DND-41 (cell line): ENCODE results near the gene CYP2W1.

Experiments used
- ATAC-seq: fragments of 200-7000 bp; cut with Tn5 transposase; 3 replicates; pipeline ENCODE4 v1.9.1; 2021; ENCODE audit warnings: low read depth; ENCODE audit not compliant: insufficient read depth
- DNase-seq: peaks from one replicate; pipeline ENCODE4 v3.0.0-alpha.2; 2020
- H2AFZ ChIP-seq: 2 replicates; pipeline ENCODE4 v1.6.0; 2012; ENCODE audit warnings: low read depth, low read length
- H3K27ac ChIP-seq: 2 replicates; pipeline ENCODE4 v1.5.1; 2012; ENCODE audit warnings: low read length, inconsistent platforms
- H3K27me3 ChIP-seq: fragments of 200-600 bp; sonication (generic); 2 replicates; pipeline ENCODE4 v1.6.0; 2012; ENCODE audit warnings: low read length, mild to moderate bottlenecking, inconsistent platforms; ENCODE audit not compliant: insufficient read depth, poor library complexity
- H3K36me3 ChIP-seq: 2 replicates; pipeline ENCODE4 v1.5.1; 2012; ENCODE audit warnings: low read length, inconsistent platforms; ENCODE audit not compliant: insufficient read depth
- H3K4me1 ChIP-seq: 2 replicates; pipeline ENCODE4 v1.5.1; 2012; ENCODE audit warnings: mild to moderate bottlenecking, low read length; ENCODE audit not compliant: insufficient read depth
- H3K4me2 ChIP-seq: 2 replicates; pipeline ENCODE4 v1.6.0; 2012; ENCODE audit warnings: mild to moderate bottlenecking, moderate library complexity, low read length, inconsistent platforms; ENCODE audit not compliant: insufficient read depth
- H3K4me3 ChIP-seq, 2 experiments: fragments of 200-600 bp in 1 of 2; shearing (Covaris generic) in 1 of 2; 2 replicates each; pipeline ENCODE4 v1.5.1; 2012 to 2016; ENCODE audit warnings: inconsistent platforms in 2 of 2, low read length in 2 of 2, mild to moderate bottlenecking in 2 of 2, low read depth in 1 of 2, moderate library complexity in 1 of 2
- H3K79me2 ChIP-seq: 2 replicates; pipeline ENCODE4 v1.6.0; 2012; ENCODE audit warnings: low read length, inconsistent platforms; ENCODE audit not compliant: insufficient read depth
- H3K9ac ChIP-seq: 2 replicates; pipeline ENCODE4 v1.6.0; 2012; ENCODE audit warnings: low read depth, mild to moderate bottlenecking, inconsistent platforms, low read length, moderate library complexity
- H3K9me3 ChIP-seq: 2 replicates; pipeline ENCODE4 v1.5.1; 2012; ENCODE audit warnings: low read length, moderate library complexity, mild to moderate bottlenecking, inconsistent platforms; ENCODE audit not compliant: insufficient read depth, severe bottlenecking
- H4K20me1 ChIP-seq: 2 replicates; pipeline ENCODE4 v1.6.0; 2012; ENCODE audit warnings: low read length; ENCODE audit not compliant: insufficient read depth
- CTCF ChIP-seq: IDR thresholded peaks from 2 replicates; pipeline ENCODE4 v1.5.1; 2012; ENCODE audit warnings: borderline replicate concordance, low read length, moderate library complexity, mild to moderate bottlenecking; ENCODE audit not compliant: poor library complexity, severe bottlenecking; ENCODE audit errors: extremely low read depth
- EZH2 ChIP-seq: IDR thresholded peaks from 3 replicates; pipeline ENCODE4 v1.6.1; 2012; ENCODE audit warnings: borderline replicate concordance, low read depth, mild to moderate bottlenecking, moderate library complexity, low read length, inconsistent platforms; ENCODE audit not compliant: severe bottlenecking

The CYP2W1 gene

GRCh38 chr7:1013581-1013980 lies 30.6 kb downstream of the CYP2W1 start:
- H3K9ac ChIP-seq: no peak overlapping the region
- no peak overlapping the region for H3K27ac ChIP-seq

GRCh38 chr7:1014681-1015080 lies 31.7 kb downstream of the CYP2W1 start:
- TF ChIP-seq CTCF (no peak), EZH2 (no peak)
- no peaks in the 10 kb centered on the region for H3K79me2 ChIP-seq
- no peak overlapping the region for H3K4me2 ChIP-seq
- no peaks in the 10 kb centered on the region for H3K4me1 ChIP-seq
- no peaks in the 10 kb centered on the region for H3K36me3 ChIP-seq
- peaks cover 20% of the 10 kb centered on the region for H4K20me1 ChIP-seq
- H2AFZ ChIP-seq: no peak overlapping the region
- H3K4me3 ChIP-seq: no peak overlapping the region
- H3K9ac ChIP-seq: no peak overlapping the region
- H3K27me3 ChIP-seq: no peaks in the 10 kb centered on the region
- H3K27ac ChIP-seq: no peak overlapping the region
- DNase-seq (no peak), ATAC-seq (no peak)
- H3K9me3 ChIP-seq: no peaks in the 10 kb centered on the region

More at GRCh38 chr7:1013581-1013980, 30.6 kb downstream of the CYP2W1 start:
- H3K9me3 ChIP-seq: no peaks in the 10 kb centered on the region
- no peaks in the 10 kb centered on the region for H3K4me1 ChIP-seq
- TF ChIP-seq CTCF: no peak
- TF ChIP-seq EZH2: no peak
- no peak for ATAC-seq
- no peaks in the 10 kb centered on the region for H3K79me2 ChIP-seq
- H3K4me3 ChIP-seq: no peak overlapping the region
- H3K36me3 ChIP-seq: no peaks in the 10 kb centered on the region
- DNase-seq: no peak
- H3K4me2 ChIP-seq: no peak overlapping the region
- no peak overlapping the region for H2AFZ ChIP-seq
- H3K27me3 ChIP-seq: no peaks in the 10 kb centered on the region
- H4K20me1 ChIP-seq: peaks cover 24% of the 10 kb centered on the region

- Histone ChIP-seq H3K4me3 (no peak overlapping the region), H3K79me2 (no peaks in the 10 kb centered on the region), H3K9me3 (peaks cover under 1% of the 10 kb centered on the region), H4K20me1 (peaks cover 19% of the 10 kb centered on the region), H3K27me3 (no peaks in the 10 kb centered on the region), H3K9ac (no peak overlapping the region), H3K36me3 (no peaks in the 10 kb centered on the region), H2AFZ (no peak overlapping the region), H3K27ac (no peak overlapping the region), H3K4me2 (no peak overlapping the region), H3K4me1 (no peaks in the 10 kb centered on the region)
- DNase-seq (no peak), ATAC-seq (no peak)
- TF ChIP-seq EZH2 (no peak), CTCF (no peak)
Observed at GRCh38 chr7:1015196-1016121, 32.5 kb downstream of the CYP2W1 start.
